H1 (cell line): ENCODE results near the gene LCE1F. TPM values are rescaled to one million over a fixed set of nuclear protein-coding genes. Genes with fewer than 3 reads are reported as not detected.

Experiments used
- CTCF ChIA-PET: fragments of 300-600 bp; sonication (Branson Sonifier 250); formaldehyde crosslinking; loops from one replicate; lab custom pipeline; 2021; ENCODE audit not compliant: partially characterized antibody; lab: Charles Lee
- POLR2A ChIA-PET: fragments of 300-600 bp; sonication (Branson Sonifier 250); formaldehyde crosslinking; loops from one replicate; lab custom pipeline; 2021; ENCODE audit warnings: inconsistent platforms; ENCODE audit not compliant: partially characterized antibody; lab: Charles Lee
- DNase-seq, 2 experiments: peaks; one replicate each; pipeline versions ENCODE4 v3.0.0 to v3.0.0-alpha.2; 2010 to 2022; ENCODE audit warnings: low spot score in 2 of 2, low read depth in 1 of 2, mixed read lengths in 1 of 2
- FAIRE-seq: peaks from 2 replicates; lab custom pipeline; 2011; peaks lifted over from hg19 to GRCh38; lab: Jason Lieb, UNC
- H2AFZ ChIP-seq: 2 replicates; pipeline ENCODE4 v1.8.1; 2012; ENCODE audit warnings: low read length, inconsistent platforms
- H2AK5ac ChIP-seq: 2 replicates; pipeline ENCODE4 v1.6.1; 2013; ENCODE audit warnings: low read depth, low read length
- H2BK120ac ChIP-seq: replicated peaks from 2 replicates; pipeline ENCODE3; 2013; ENCODE audit warnings: low read depth, low read length, inconsistent platforms
- H2BK12ac ChIP-seq: 2 replicates; pipeline ENCODE4 v1.6.1; 2013; ENCODE audit warnings: low read depth, low read length
- H2BK15ac ChIP-seq: 2 replicates; pipeline ENCODE4 v1.6.1; 2013; ENCODE audit warnings: low read length
- H2BK20ac ChIP-seq: 2 replicates; pipeline ENCODE4 v1.6.1; 2013; ENCODE audit warnings: low read length
- H2BK5ac ChIP-seq: 2 replicates; pipeline ENCODE4 v1.6.1; 2013; ENCODE audit warnings: low read depth, low read length
- H3K14ac ChIP-seq: 2 replicates; pipeline ENCODE4 v1.6.1; 2013; ENCODE audit warnings: inconsistent platforms; ENCODE audit not compliant: insufficient read length
- H3K18ac ChIP-seq: 2 replicates; pipeline ENCODE4 v1.6.1; 2013; ENCODE audit warnings: low read length; ENCODE audit errors: extremely low read depth
- H3K23ac ChIP-seq: 2 replicates; pipeline ENCODE4 v1.6.1; 2013; ENCODE audit warnings: inconsistent platforms; ENCODE audit not compliant: insufficient read length
- H3K23me2 ChIP-seq: 2 replicates; pipeline ENCODE4 v1.6.1; 2013; ENCODE audit warnings: low read depth, low read length
- H3K27ac ChIP-seq: 2 replicates; pipeline ENCODE4 v1.6.1; 2011; ENCODE audit warnings: low read depth, low read length, inconsistent platforms
- H3K27me3 ChIP-seq, 4 experiments: replicated peaks in 1 of 4; 1 replicate in 1 of 4; 2 replicates in 3 of 4; pipeline versions ENCODE4 v1.6.1 to v1.8.1; 2011 to 2013; ENCODE audit warnings: low read length in 3 of 4, mild to moderate bottlenecking in 3 of 4, inconsistent platforms in 2 of 4, mixed read lengths in 2 of 4, moderate library complexity in 1 of 4; ENCODE audit not compliant: control insufficient read depth in 3 of 4, insufficient read depth in 3 of 4; ENCODE audit errors: extremely low read depth in 1 of 4
- H3K36me3 ChIP-seq, 4 experiments: 2 replicates each; pipeline versions ENCODE4 v1.6.1 to v1.8.1; 2011 to 2013; ENCODE audit warnings: mild to moderate bottlenecking in 4 of 4, low read length in 3 of 4, moderate library complexity in 2 of 4, control low read depth in 1 of 4, inconsistent platforms in 1 of 4; ENCODE audit not compliant: insufficient read depth in 4 of 4, control insufficient read depth in 2 of 4
- H3K4ac ChIP-seq: replicated peaks from 2 replicates; pipeline ENCODE3; 2013; ENCODE audit warnings: low read length, low read depth, mixed read lengths, inconsistent platforms; ENCODE audit not compliant: insufficient read length
- H3K4me1 ChIP-seq, 4 experiments: replicated peaks in 1 of 4; 1 replicate in 1 of 4; 2 replicates in 3 of 4; pipeline versions ENCODE4 v1.6.1 to v1.8.1; 2011 to 2013; ENCODE audit warnings: low read length in 3 of 4, inconsistent platforms in 2 of 4, mixed read lengths in 1 of 4; ENCODE audit not compliant: insufficient read depth in 4 of 4, control insufficient read depth in 3 of 4
- H3K4me2 ChIP-seq, 2 experiments: 2 replicates each; pipeline versions ENCODE4 v1.6.1 to v1.8.1; 2011 to 2013; ENCODE audit warnings: low read depth in 2 of 2, low read length in 2 of 2, control low read depth in 1 of 2, inconsistent platforms in 1 of 2, mild to moderate bottlenecking in 1 of 2; ENCODE audit not compliant: insufficient read depth in 1 of 2
- H3K4me3 ChIP-seq, 4 experiments: fragments of 200-600, 300-600 bp in 1 of 4; sonication (generic), shearing (Covaris generic), sonication (Bioruptor Twin) in 1 of 4; 2 replicates each; pipeline versions ENCODE4 v1.5.1 to v1.8.1; 2011 to 2016; ENCODE audit warnings: low read length in 4 of 4, low read depth in 3 of 4, control low read depth in 2 of 4, inconsistent platforms in 2 of 4, mild to moderate bottlenecking in 2 of 4, mixed read lengths in 1 of 4, moderate library complexity in 1 of 4; ENCODE audit not compliant: insufficient read depth in 2 of 4; ENCODE audit errors: extremely low read depth in 1 of 4
- H3K56ac ChIP-seq: replicated peaks from 2 replicates; pipeline ENCODE3; 2013; ENCODE audit warnings: low read depth, mild to moderate bottlenecking, mixed read lengths, low read length, inconsistent platforms; ENCODE audit not compliant: insufficient read length
- H3K79me1 ChIP-seq: 2 replicates; pipeline ENCODE4 v1.6.1; 2013; ENCODE audit warnings: low read depth, low read length, control low read depth
- H3K79me2 ChIP-seq, 2 experiments: 2 replicates each; pipeline versions ENCODE4 v1.6.1 to v1.8.1; 2012 to 2013; ENCODE audit warnings: low read length in 2 of 2, mild to moderate bottlenecking in 2 of 2, inconsistent platforms in 1 of 2; ENCODE audit not compliant: insufficient read depth in 2 of 2, control insufficient read depth in 1 of 2
- H3K9ac ChIP-seq, 4 experiments: replicated peaks in 1 of 4; 1 replicate in 1 of 4; 2 replicates in 3 of 4; pipeline versions ENCODE4 v1.6.1 to v1.8.1; 2011 to 2013; ENCODE audit warnings: low read depth in 3 of 4, low read length in 3 of 4, control low read depth in 2 of 4, mild to moderate bottlenecking in 2 of 4, moderate library complexity in 2 of 4, inconsistent platforms in 1 of 4; ENCODE audit errors: extremely low read depth in 1 of 4
- H3K9me3 ChIP-seq, 2 experiments: 2 replicates each; pipeline versions ENCODE4 v1.6.1 to v1.8.1; 2012 to 2013; ENCODE audit warnings: mild to moderate bottlenecking in 2 of 2, moderate library complexity in 2 of 2, control low read depth in 1 of 2, inconsistent platforms in 1 of 2, low read depth in 1 of 2, low read length in 1 of 2, mixed read lengths in 1 of 2; ENCODE audit not compliant: insufficient read depth in 2 of 2
- H4K20me1 ChIP-seq, 2 experiments: replicated peaks in 1 of 2; 2 replicates each; pipeline versions ENCODE3 to v1.8.1; 2011 to 2013; ENCODE audit warnings: inconsistent platforms in 2 of 2, low read length in 2 of 2, mild to moderate bottlenecking in 1 of 2; ENCODE audit not compliant: insufficient read depth in 2 of 2, control insufficient read depth in 1 of 2
- H4K5ac ChIP-seq: 2 replicates; pipeline ENCODE4 v1.6.1; 2013; ENCODE audit warnings: low read length, low read depth, mixed read lengths, inconsistent platforms; ENCODE audit not compliant: insufficient read length
- H4K8ac ChIP-seq: 2 replicates; pipeline ENCODE4 v1.8.0; 2013; ENCODE audit warnings: mild to moderate bottlenecking, moderate library complexity, low read length, inconsistent platforms; ENCODE audit not compliant: insufficient read depth; ENCODE audit errors: extremely low read depth
- H4K91ac ChIP-seq: replicated peaks from 2 replicates; pipeline ENCODE3; 2013; ENCODE audit warnings: low read length, mixed read lengths, inconsistent platforms; ENCODE audit not compliant: insufficient read length
- POLR2AphosphoS5 ChIP-seq: IDR thresholded peaks from 2 replicates; pipeline ENCODE4 v1.6.1; 2011; ENCODE audit warnings: low read depth, low read length
- SP1 ChIP-seq: IDR thresholded peaks from 2 replicates; pipeline ENCODE4 v1.6.1; 2011; ENCODE audit warnings: low read depth, low read length
- WGBS, 2 experiments: shearing (Covaris generic) in 1 of 2; methylation state at CpG; one replicate each; pipeline versions ENCODE4 v1.1.6 to v1.1.7; 2013 to 2015; ENCODE audit warnings: low lambda C conversion rate in 2 of 2, mixed read lengths in 2 of 2, inconsistent platforms in 1 of 2, low coverage in 1 of 2, missing lambda C conversion rate in 1 of 2; ENCODE audit not compliant: insufficient replicate concordance in 2 of 2, insufficient coverage in 1 of 2, insufficient read length in 1 of 2; ENCODE audit errors: extremely low coverage in 1 of 2, missing lambda C conversion rate in 1 of 2; 5-methylcytosine and 5-hydroxymethylcytosine counted together
- polyA plus RNA-seq, 7 experiments: library from polyadenylated mRNA; depleted of rRNA in 3 of 7; stranded (reverse) in 5 of 7; unstranded in 2 of 7; fragments of >200 nt in 5 of 7; fragments of 200-250 nt in 2 of 7; gene quantifications; 1 replicate in 5 of 7; 2 replicates in 1 of 7; 4 replicates in 1 of 7; pipeline versions ENCODE4 v1.2.1 to v1.2.3, GENCODE V29; 2011 to 2013; ENCODE audit warnings: missing spikeins in 2 of 7, mixed read lengths in 2 of 7
- total RNA-seq: library from RNA; stranded (reverse); fragmentation: NEBNext Ultra II Directional; extraction: Animal tissue kit (Norgen Biotek cat#: 25700); gene quantifications from 2 replicates; pipeline ENCODE4 v1.2.1, GENCODE V29; 2021

Gene LCE1F
- total and polyA plus RNA-seq, 2 of the 8 experiments (the other 6 are each of a cell fraction or from before 2014, with no cell fraction given), result not detected

- Histone ChIP-seq H3K4me1 (no peaks in the 10 kb centered on the region), H4K8ac (no peak overlapping the region), H3K23ac (no peak overlapping the region), H2BK120ac (no peak overlapping the region), H2BK20ac (no peak overlapping the region), H3K18ac (no peak overlapping the region), H3K4me3 (no peak overlapping the region), H4K5ac (no peak overlapping the region), H3K9ac (no peak overlapping the region), H3K27ac (no peak overlapping the region), H3K79me1 (no peaks in the 10 kb centered on the region), H3K36me3 (no peaks in the 10 kb centered on the region), H3K27me3 (no peaks in the 10 kb centered on the region), H2BK15ac (no peak overlapping the region), H3K14ac (no peak overlapping the region), H3K9me3 (peaks cover 40 to 77% of the 10 kb centered on the region in 2 experiments), H4K91ac (no peak overlapping the region), H3K4me2 (no peak overlapping the region), H2AK5ac (no peak overlapping the region), H3K56ac (no peak overlapping the region), H3K79me2 (no peaks in the 10 kb centered on the region), H3K4ac (no peak overlapping the region), H3K23me2 (no peaks in the 10 kb centered on the region), H2BK12ac (no peak overlapping the region), H4K20me1 (no peaks in the 10 kb centered on the region), H2BK5ac (no peak overlapping the region), H2AFZ (no peak overlapping the region)
- FAIRE-seq, result no peak
- POLR2A ChIA-PET, result no interaction called here
- TF ChIP-seq POLR2AphosphoS5 (no peak), SP1 (no peak)
- CTCF ChIA-PET, result interaction anchor here (1.2 kb wide), 1 partner anchor 53 kb away, joined by 4 read pairs; no protein-coding TSS in a partner anchor
- 77% methylated on average over 6 of the region's 6 CpGs; no CpG with 5 or more reads in 1 of the 2 experiments for WGBS, 2 experiments
- no peak for DNase-seq
These were observed 42.4 kb downstream of the LCE1F start for GRCh38 chr1:152817309-152817708.
